T1000 (cell line): ENCODE results near the gene POLA1.

ENCODE experiments used
- DNase-seq: peaks from one replicate; lab custom pipeline; 2025; ENCODE audit warnings: mixed read lengths; lab: John Stamatoyannopoulos, UW

POLA1 gene

GRCh38 chrX:25028726-25029125, 335.0 kb downstream of the POLA1 start:
- no peak for DNase-seq

- no peak for DNase-seq
These were observed 335.6 kb downstream of the POLA1 start for GRCh38 chrX:25029288-25029825.

- no peak for DNase-seq
These were observed 341.2 kb downstream of the POLA1 start for GRCh38 chrX:25034889-25035288.

GRCh38 chrX:25039036-25039435, 345.3 kb downstream of the POLA1 start:
- no peak for DNase-seq

GRCh38 chrX:25043192-25043591, 349.5 kb downstream of the POLA1 start:
- DNase-seq: no peak
